Measurements from ENCODE around the gene ATRX.

GRCh38 chrX:77691916-77692315 lies 94.1 kb downstream of the ATRX start:
- no peak for TF ChIP-seq ARNT (IDR thresholded peaks at IDR 0.05)
- no peak for TF ChIP-seq SP1 (IDR thresholded peaks at IDR 0.05)
- no peak for TF ChIP-seq FOXM1 (IDR thresholded peaks at IDR 0.05; ENCODE audit: borderline replicate concordance)
- no peak for TF ChIP-seq FOXA1 (IDR thresholded peaks at IDR 0.05)
- TF ChIP-seq ZNF384 (IDR thresholded peaks at IDR 0.05): no peak
- TF ChIP-seq HDGF (IDR thresholded peaks at IDR 0.05; ENCODE audit: borderline replicate concordance): no peak
- no peak for TF ChIP-seq NFRKB (IDR thresholded peaks at IDR 0.05)
- TF ChIP-seq BHLHE40 (IDR thresholded peaks at IDR 0.05; ENCODE audit: borderline replicate concordance): no peak
- no peak for TF ChIP-seq ELF4 (IDR thresholded peaks at IDR 0.05)
- no peak for TF ChIP-seq CTBP1 (IDR thresholded peaks at IDR 0.05; ENCODE audit: borderline replicate concordance)
- no peak for TF ChIP-seq PKNOX1 (IDR thresholded peaks at IDR 0.05)

Measured in HEK293T (cell line).